PC-9 (cell line): ENCODE measurements around the gene APOBEC2. TPM values are rescaled to one million over a fixed set of nuclear protein-coding genes. Genes with fewer than 3 reads are reported as not detected.

Experiments
- BruUV-seq: library from RNA; stranded (reverse); fragments of 400-500 nt; replicated peaks from 2 replicates; lab custom pipeline; 2021; lab: Mats Ljungman, UMichigan
- CTCF ChIA-PET: fragments of 300-600 bp; sonication (Branson Sonifier 250); formaldehyde crosslinking; loops from one replicate; lab custom pipeline; 2022; ENCODE audit warnings: antibody characterized with exemption; lab: Charles Lee
- POLR2A ChIA-PET: fragments of 300-600 bp; sonication (Branson Sonifier 250); formaldehyde crosslinking; loops from one replicate; lab custom pipeline; 2022; ENCODE audit warnings: antibody characterized with exemption; ENCODE audit not compliant: unreplicated experiment; lab: Charles Lee
- DNase-seq, 2 experiments: peaks; one replicate each; pipeline versions ENCODE4 v3.0.0 to v3.0.0-alpha.2; 2015 to 2022; ENCODE audit warnings: mixed read lengths in 1 of 2
- H2AFZ ChIP-seq: fragments of 200-600 bp; sonication (generic); 2 replicates; pipeline ENCODE4 v1.8.1; 2017; ENCODE audit warnings: antibody characterized with exemption
- H3F3A ChIP-seq: fragments of 200-600 bp; sonication (generic); 2 replicates; pipeline ENCODE4 v1.8.1; 2017; ENCODE audit warnings: antibody characterized with exemption, mild to moderate bottlenecking, low read depth; ENCODE audit not compliant: insufficient read depth
- H3K27ac ChIP-seq: fragments of 200-600 bp; sonication (generic); 2 replicates; pipeline ENCODE4 v1.6.1; 2016; ENCODE audit warnings: mixed run types
- H3K27me3 ChIP-seq: fragments of 200-600 bp; sonication (generic); 2 replicates; pipeline ENCODE4 v1.6.1; 2016; ENCODE audit warnings: low read depth, mixed run types; ENCODE audit not compliant: insufficient read depth
- H3K36me3 ChIP-seq: fragments of 200-600 bp; sonication (generic); 2 replicates; pipeline ENCODE4 v1.6.1; 2016; ENCODE audit warnings: low read depth, mixed run types
- H3K4me1 ChIP-seq: fragments of 200-600 bp; sonication (generic); replicated peaks from 2 replicates; pipeline ENCODE4 v1.6.1; 2016; ENCODE audit warnings: mixed run types; ENCODE audit not compliant: insufficient read depth
- H3K4me2 ChIP-seq: fragments of 200-600 bp; sonication (generic); 2 replicates; pipeline ENCODE4 v1.6.1; 2017; ENCODE audit warnings: mixed run types
- H3K4me3 ChIP-seq: fragments of 200-600 bp; sonication (generic); 2 replicates; pipeline ENCODE4 v1.6.1; 2016; ENCODE audit warnings: mixed run types
- H3K79me2 ChIP-seq: fragments of 200-600 bp; sonication (generic); 2 replicates; pipeline ENCODE4 v1.6.1; 2017; ENCODE audit warnings: low read depth, mixed run types
- H3K9me2 ChIP-seq: fragments of 200-600 bp; sonication (generic); 2 replicates; pipeline ENCODE4 v1.8.1; 2017; ENCODE audit warnings: mild to moderate bottlenecking; ENCODE audit not compliant: insufficient read depth
- H3K9me3 ChIP-seq: fragments of 200-600 bp; sonication (generic); 2 replicates; pipeline ENCODE4 v1.8.1; 2016; ENCODE audit warnings: low read depth; ENCODE audit not compliant: insufficient read depth
- H4K20me1 ChIP-seq: fragments of 200-600 bp; sonication (generic); 2 replicates; pipeline ENCODE4 v1.8.1; 2017; ENCODE audit not compliant: insufficient read depth
- CTCF ChIP-seq: fragments of 200-600 bp; sonication (generic); conservative IDR thresholded peaks from 2 replicates; pipeline ENCODE4 v1.6.1; 2017; ENCODE audit warnings: mixed run types, antibody characterized with exemption, mild to moderate bottlenecking, moderate library complexity
- EZH2 ChIP-seq: fragments of 200-600 bp; sonication (generic); IDR thresholded peaks from 2 replicates; pipeline ENCODE4 v1.8.0; 2017; ENCODE audit warnings: antibody characterized with exemption, low read depth
- intact Hi-C: fragments of 100-400 bp; cut with micrococcal nuclease; formaldehyde crosslinking; loops from one replicate; pipeline ENCODE4 v1.10.0; 2022; ENCODE audit not compliant: unreplicated experiment
- total RNA-seq: library from RNA; stranded (reverse); gene quantifications from 2 replicates; pipeline ENCODE4 v1.2.3, GENCODE V29; 2021

The APOBEC2 gene
- total RNA-seq, 1 experiment from 2014 or later, result not detected

- Histone ChIP-seq H3K27me3 (no peaks in the 10 kb centered on the region), H3K4me1 (no peaks in the 10 kb centered on the region), H3F3A (no peaks in the 10 kb centered on the region; the same call in 1 of the 2 replicates), H4K20me1 (0 out of 2 replicates have a peak, but pooled peaks cover 4% of the 10 kb centered on the region), H2AFZ (no peak overlapping the region), H3K27ac (no peak overlapping the region), H3K4me2 (no peak overlapping the region), H3K4me3 (no peak overlapping the region), H3K36me3 (no peaks in the 10 kb centered on the region), H3K9me3 (no peaks in the 10 kb centered on the region), H3K79me2 (no peaks in the 10 kb centered on the region), H3K9me2 (no peaks in the 10 kb centered on the region)
- TF ChIP-seq CTCF (no peak), EZH2 (no peak)
- CTCF ChIA-PET, result no interaction called here
- intact Hi-C loops, result loop anchor here (10.0 kb wide), 2 partner anchors 737 to 1687 kb away; no protein-coding TSS in a partner anchor
- DNase-seq, result no peak
- no TSS peak for BruUV-seq
- POLR2A ChIA-PET, result no interaction called here
Observed at GRCh38 chr6:41062056-41062455, 9.1 kb downstream of the APOBEC2 start.

DNA sequence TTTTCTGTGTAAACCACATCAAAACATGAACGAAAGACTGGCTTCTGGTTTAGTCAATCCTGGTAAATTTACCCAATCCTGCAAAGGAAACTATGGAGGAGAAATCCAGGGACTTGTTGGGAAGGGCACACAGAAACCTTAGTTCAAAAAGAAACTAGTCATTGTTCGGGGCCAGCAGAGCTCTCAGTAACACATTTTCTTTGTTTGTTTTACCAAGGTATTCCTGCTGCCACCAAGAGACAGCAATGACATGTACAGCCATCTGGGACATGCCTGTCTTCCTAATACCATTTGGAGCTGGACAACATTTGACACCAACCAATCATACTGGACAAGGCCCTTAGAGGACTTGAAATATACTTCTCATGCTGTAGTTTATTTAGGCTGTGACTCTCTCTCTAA is 10.9 kb downstream of the APOBEC2 start:
- CTCF ChIA-PET, result no interaction called here

DNA sequence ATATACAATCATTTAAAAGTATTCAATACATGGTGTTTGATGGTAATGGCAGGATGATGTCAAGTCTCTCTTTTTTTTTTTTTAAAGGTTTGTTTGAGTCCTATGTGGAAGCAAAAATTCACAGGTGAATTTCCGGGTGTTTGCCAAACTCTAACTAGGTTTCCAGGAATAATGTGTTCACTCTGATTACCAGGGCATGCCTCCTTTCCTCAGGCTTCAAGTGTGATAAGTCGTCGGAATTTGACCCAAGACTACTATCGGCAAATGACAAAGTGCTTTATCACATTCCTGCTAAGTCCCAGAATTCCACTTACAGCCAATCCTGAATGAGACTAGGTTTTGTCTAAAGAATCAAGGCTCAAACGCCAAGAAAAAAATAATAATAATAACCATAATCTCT is 11.8 kb downstream of the APOBEC2 start:
- no TSS peak for BruUV-seq
- H3K4me2 ChIP-seq, result no peak overlapping the region
- H2AFZ ChIP-seq, result no peak overlapping the region

More for the DNA sequence above, 10.9 kb downstream of the APOBEC2 start:
- Histone ChIP-seq H3K4me2 (no peak overlapping the region), H3K9me3 (no peaks in the 10 kb centered on the region), H3K9me2 (no peaks in the 10 kb centered on the region), H3K27me3 (no peaks in the 10 kb centered on the region), H3K4me1 (no peaks in the 10 kb centered on the region), H3K4me3 (no peak overlapping the region), H3K79me2 (no peaks in the 10 kb centered on the region), H4K20me1 (0 out of 2 replicates have a peak, but pooled peaks cover 4% of the 10 kb centered on the region), H3K36me3 (no peaks in the 10 kb centered on the region), H3K27ac (no peak overlapping the region), H2AFZ (no peak overlapping the region), H3F3A (peaks cover 8% of the 10 kb centered on the region; the same call in 1 of the 2 replicates)
- intact Hi-C loops, result loop anchor here (10.0 kb wide), 2 partner anchors 739 to 1689 kb away; no protein-coding TSS in a partner anchor
- BruUV-seq, result no TSS peak
- POLR2A ChIA-PET, result no interaction called here
- DNase-seq, result no peak
- TF ChIP-seq CTCF (no peak), EZH2 (no peak)

More for the DNA sequence above, 11.8 kb downstream of the APOBEC2 start:
- no peaks in the 10 kb centered on the region; the same call in 1 of the 2 replicates for H3K79me2 ChIP-seq
- intact Hi-C loops, result loop anchor here (5.0 to 10.0 kb wide), 3 partner anchors 38 to 1690 kb away; no protein-coding TSS in a partner anchor
- H3K9me2 ChIP-seq, result no peaks in the 10 kb centered on the region
- no peaks in the 10 kb centered on the region for H3K9me3 ChIP-seq
- H3K27ac ChIP-seq, result no peak overlapping the region
- no peaks in the 10 kb centered on the region for H3K36me3 ChIP-seq
- POLR2A ChIA-PET, result no interaction called here
- DNase-seq, result no peak
- 0 out of 2 replicates have a peak, but pooled peaks cover 4% of the 10 kb centered on the region for H4K20me1 ChIP-seq
- H3F3A ChIP-seq, result peaks cover 8% of the 10 kb centered on the region; the same call in 1 of the 2 replicates
- TF ChIP-seq CTCF (no peak), EZH2 (no peak)
- CTCF ChIA-PET, result no interaction called here
- H3K4me3 ChIP-seq, result no peak overlapping the region
- peaks cover 1% of the 10 kb centered on the region; the same call in 1 of the 2 replicates for H3K4me1 ChIP-seq
- no peaks in the 10 kb centered on the region for H3K27me3 ChIP-seq
